HG02678 (cell line): Measurements from ENCODE around the gene HLCS.

Experiments used
- ATAC-seq: cut with Tn5 transposase; IDR thresholded peaks from one replicate; pipeline ENCODE4 v1.9.1; 2021; ENCODE audit warnings: mild to moderate bottlenecking, moderate library complexity; ENCODE audit not compliant: unreplicated experiment

Gene HLCS

DNA sequence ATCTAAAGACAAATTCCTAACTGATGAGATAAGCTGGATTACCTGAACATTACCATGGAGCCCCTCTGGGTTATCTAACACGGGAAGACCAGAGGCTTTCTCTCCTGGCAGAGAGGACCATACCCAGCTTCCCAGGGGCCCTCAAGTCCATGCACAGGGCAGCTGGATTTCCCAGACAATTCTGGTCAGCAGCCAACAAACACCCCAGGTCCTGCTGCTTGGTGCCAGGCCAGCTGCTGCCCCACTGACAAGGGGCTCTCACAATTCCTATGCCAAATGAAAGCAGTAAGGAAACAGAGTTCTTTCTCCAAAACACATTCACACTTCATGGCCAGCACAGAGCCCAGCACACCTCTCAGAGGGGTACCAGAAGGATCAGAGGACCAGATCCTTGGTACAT, 114.2 kb downstream of the HLCS start:
- ATAC-seq, result no peak

DNA sequence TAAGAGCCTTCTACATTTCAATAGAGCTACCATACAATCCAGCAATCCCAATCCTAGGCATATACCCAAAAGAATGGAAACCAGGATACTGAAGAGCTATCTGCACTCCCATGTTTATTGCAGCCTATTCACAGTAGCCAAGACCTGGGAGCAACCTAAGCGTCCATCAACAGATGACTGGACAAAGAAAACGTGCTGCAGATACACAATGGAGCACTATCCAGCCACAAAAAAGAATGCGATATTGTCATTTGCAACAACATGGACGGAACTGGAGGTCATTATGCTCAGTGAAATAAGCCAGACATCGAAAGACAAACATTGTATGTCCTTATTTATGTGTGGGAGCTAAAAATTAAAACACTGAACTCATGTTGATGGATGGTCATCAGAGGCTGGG, 115.3 kb downstream of the HLCS start:
- no peak for ATAC-seq

GRCh38 chr21:36850372-36850771, 116.1 kb downstream of the HLCS start:
- ATAC-seq, result no peak

DNA sequence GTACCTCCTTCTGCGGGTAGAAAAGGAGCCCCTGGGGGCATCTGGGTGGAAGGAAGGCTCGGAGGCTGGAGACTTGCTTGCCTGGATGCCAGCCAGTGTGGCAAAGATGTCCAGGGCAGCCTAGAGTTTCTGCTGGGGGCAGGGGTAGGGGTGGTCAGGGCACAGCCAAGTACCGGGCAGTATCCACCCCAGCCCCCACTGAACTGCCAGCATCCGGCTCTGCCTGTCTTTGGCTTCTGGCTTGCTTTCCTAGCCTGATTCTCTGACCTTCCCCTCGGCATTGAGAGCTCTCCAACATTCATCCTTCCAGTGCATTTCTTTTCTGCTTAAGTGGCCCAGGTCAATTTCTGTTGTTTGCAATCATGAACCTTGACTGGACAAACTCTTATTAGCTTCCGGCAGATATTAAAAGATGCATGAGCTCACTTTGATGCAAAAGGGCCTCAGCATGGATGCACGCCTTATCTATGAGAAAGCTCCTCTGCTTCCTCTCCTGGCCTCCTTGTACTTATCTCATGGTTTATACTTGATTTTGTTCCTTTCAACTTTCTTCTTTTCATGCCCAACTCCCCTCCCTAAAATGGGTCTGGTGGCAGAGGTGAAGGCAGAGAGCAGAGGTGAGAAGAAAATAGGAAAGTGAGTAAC, 116.9 kb downstream of the HLCS start:
- no peak for ATAC-seq

GRCh38 chr21:36848730-36849274, 117.7 kb downstream of the HLCS start:
- no peak for ATAC-seq

GRCh38 chr21:36847189-36847588, 119.3 kb downstream of the HLCS start:
- no peak for ATAC-seq

GRCh38 chr21:36846631-36847030, 119.8 kb downstream of the HLCS start:
- no peak for ATAC-seq

GRCh38 chr21:36845790-36846189, 120.7 kb downstream of the HLCS start:
- no peak for ATAC-seq

GRCh38 chr21:36845070-36845469, 121.4 kb downstream of the HLCS start:
- no peak for ATAC-seq

GRCh38 chr21:36841866-36842265, 124.6 kb downstream of the HLCS start:
- ATAC-seq, result no peak

GRCh38 chr21:36839735-36840134, 126.7 kb downstream of the HLCS start:
- no peak for ATAC-seq

DNA sequence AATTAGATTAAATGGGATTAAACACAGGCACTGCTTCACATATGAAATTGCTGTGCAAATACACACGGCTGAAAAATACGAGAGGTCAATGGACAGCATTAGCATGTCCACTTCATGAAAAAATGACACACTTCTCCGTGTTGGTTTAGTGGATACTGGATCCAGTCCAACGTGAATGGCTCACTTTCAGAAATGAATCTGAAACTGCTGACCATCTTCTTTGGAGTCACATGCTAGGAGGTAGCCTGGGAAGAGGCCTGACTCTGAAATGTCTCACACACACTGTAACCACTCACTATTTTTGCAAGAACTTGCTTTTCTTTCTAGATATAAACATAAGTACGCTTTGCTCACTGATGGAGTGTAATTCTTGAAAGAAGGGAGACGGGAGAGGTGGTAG, 127.3 kb downstream of the HLCS start:
- ATAC-seq, result no peak

DNA sequence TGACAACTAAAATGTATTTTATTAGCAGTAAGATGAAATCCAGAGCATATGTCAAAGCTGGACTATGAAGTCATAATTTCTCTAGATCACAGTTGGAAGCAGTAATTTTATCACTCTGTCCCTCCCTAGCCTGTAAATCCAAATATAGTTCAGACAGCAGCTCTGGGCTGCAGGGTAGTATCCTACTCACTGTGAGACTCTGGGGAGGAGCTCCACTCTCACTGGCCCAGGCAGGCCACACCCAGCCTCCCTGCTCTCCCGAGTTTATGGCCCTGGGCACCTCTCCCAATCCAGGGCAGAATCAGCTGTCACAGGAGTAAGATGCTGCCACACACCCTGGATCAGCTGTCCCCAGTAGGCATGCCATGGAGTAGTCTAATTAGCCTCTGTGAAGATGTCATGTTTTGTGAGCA, 131.1 kb downstream of the HLCS start:
- ATAC-seq, result no peak

DNA sequence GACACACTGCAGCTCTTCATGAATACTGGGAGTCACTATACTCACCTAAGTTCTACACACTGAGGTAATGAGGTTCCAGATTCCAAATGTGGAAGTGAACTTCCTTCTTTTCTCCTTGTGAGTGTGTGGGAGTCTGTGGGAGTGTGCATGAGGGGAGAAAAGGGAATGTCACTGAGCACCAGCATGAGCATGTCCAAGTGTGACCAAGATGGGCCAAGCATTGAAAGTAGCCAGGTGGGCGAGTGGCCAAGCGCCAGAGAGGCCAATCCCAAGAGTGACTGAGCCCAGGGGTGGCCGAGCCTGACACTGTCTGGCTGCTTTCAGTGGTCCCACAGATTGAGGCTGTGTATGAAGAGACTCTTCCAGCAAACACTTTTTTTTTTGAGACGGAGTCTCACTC, 132.3 kb downstream of the HLCS start:
- no peak for ATAC-seq

- no peak for ATAC-seq
These were observed 136.4 kb downstream of the HLCS start for GRCh38 chr21:36830100-36830499.

DNA sequence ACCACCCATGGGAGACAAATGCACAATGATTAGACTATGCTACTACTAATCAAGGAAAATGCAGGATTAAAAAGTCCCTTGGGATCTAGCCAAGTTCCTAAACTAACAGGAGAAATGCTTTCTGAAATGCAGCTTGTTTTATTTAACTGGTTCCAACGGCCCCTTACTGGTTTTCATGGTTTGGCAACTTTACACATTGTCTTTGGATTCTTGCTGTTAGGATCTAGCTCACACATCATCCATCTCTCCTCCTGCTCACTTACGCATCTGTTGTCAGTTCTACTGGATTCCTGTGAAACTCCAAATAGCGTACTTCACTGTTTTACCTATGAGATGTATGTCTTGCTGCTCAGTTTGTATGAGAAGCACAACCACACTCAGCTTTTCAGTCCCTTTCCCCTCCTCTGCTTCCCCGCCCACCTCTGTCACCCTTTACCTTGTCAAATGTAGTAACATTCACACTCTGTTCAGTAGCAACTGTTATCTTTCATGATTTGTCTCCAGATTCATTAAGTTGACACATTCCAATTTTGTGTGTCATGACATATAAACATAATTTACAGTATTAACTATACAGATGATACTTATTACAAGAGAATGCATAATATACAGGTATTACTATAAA, 137.5 kb downstream of the HLCS start:
- no peak for ATAC-seq

- no peak for ATAC-seq
These were observed 138.3 kb downstream of the HLCS start for GRCh38 chr21:36828208-36828607.

GRCh38 chr21:36825658-36826057, 140.8 kb downstream of the HLCS start:
- no peak for ATAC-seq

DNA sequence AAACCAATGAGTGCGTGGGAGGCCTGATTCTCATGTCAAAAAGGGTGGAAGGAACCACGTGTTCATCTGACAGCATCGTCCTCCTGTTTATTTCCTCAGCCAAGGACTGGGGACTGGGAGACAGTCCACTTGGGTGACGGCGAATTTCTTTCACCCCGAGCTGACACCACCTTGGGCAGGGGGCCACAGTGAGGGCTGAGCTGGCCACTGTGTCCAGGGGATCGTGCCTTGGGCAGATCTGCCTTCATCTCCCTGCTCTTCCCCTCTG, 145.5 kb downstream of the HLCS start:
- no peak for ATAC-seq

- ATAC-seq, result no peak
These were observed 146.1 kb downstream of the HLCS start for GRCh38 chr21:36820176-36821031.

DNA sequence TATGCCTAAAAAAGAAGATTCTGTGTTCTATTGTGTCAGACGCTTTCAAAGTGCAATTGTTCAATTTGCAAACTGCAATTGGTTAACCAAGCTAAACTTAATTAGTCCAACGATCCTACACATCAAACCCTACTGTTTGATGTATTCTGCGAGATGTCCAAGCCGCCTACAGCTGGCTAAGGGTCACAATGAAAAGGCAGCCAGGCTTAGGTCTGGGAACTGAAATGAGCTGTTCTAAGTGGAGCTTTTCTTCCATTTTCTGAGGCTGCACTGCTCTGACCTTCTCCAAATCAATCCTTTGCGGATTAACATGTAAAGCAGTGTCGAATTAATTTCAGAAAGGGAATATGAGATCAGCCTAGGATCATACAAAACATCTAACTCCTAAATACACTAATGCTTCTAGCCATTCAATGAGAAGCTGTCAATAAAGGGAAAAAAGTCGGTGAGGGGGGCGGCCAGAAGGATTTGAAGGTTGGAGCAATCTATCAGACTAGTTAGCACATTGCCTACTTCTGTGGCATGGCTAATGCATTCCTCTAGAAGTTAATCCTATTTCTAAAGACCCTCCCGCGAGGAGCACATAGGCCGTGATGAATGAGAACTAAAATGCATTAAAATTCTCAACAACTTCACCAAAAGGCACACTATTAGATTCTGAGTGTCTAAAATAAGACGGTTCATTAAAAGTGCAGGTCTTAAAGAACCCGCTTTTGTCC, 148.6 kb downstream of the HLCS start:
- no peak for ATAC-seq
